ENCODE results near the gene FLYWCH2. TPM values are rescaled to one million over a fixed set of nuclear protein-coding genes. Genes with fewer than 3 reads are reported as not detected.
A peak's percentile ranks its signal among the peaks of the same experiment; 100 is the strongest.

The FLYWCH2 gene
- total RNA-seq, 1 donor from 2014 or later: 45.9 TPM

GRCh38 chr16:2881783-2882649, 999 bp upstream of the FLYWCH2 start:
- H3K27me3 Mint-ChIP-seq: no peaks in the 10 kb centered on the region
- peaks cover 6% of the 10 kb centered on the region for H3K36me3 Mint-ChIP-seq
- no peak for DNase-seq (ENCODE audit: extremely low spot score, unreplicated experiment)
- peak overlapping the region; percentile 97 for H3K4me3 Mint-ChIP-seq
- no peaks in the 10 kb centered on the region for H3K9me3 Mint-ChIP-seq
- peak overlapping the region; percentile 98 for H3K27ac Mint-ChIP-seq
- peaks cover 9% of the 10 kb centered on the region for H3K4me1 Mint-ChIP-seq (ENCODE audit: unreplicated experiment)
- TF ChIP-seq CTCF (conservative IDR thresholded peaks at IDR 0.05): no peak

GRCh38 chr16:2883458-2883908, 468 bp downstream of the FLYWCH2 start:
- H3K27ac Mint-ChIP-seq: peak overlapping the region; percentile 89
- H3K4me3 Mint-ChIP-seq: peak overlapping the region; percentile 97
- H3K27me3 Mint-ChIP-seq: no peaks in the 10 kb centered on the region
- no peak for TF ChIP-seq CTCF (conservative IDR thresholded peaks at IDR 0.05)
- H3K4me1 Mint-ChIP-seq (ENCODE audit: unreplicated experiment): peaks cover 9% of the 10 kb centered on the region
- DNase-seq (ENCODE audit: extremely low spot score, unreplicated experiment): no peak
- peaks cover 7% of the 10 kb centered on the region for H3K36me3 Mint-ChIP-seq
- no peaks in the 10 kb centered on the region for H3K9me3 Mint-ChIP-seq

GRCh38 chr16:2884041-2884451, 1.0 kb downstream of the FLYWCH2 start:
- peak overlapping the region; percentile 89 for H3K27ac Mint-ChIP-seq
- no peaks in the 10 kb centered on the region for H3K9me3 Mint-ChIP-seq
- TF ChIP-seq CTCF (conservative IDR thresholded peaks at IDR 0.05): no peak
- peaks cover 9% of the 10 kb centered on the region for H3K36me3 Mint-ChIP-seq
- no peaks in the 10 kb centered on the region for H3K27me3 Mint-ChIP-seq
- no peak for DNase-seq (ENCODE audit: extremely low spot score, unreplicated experiment)
- peak overlapping the region; percentile 97 for H3K4me3 Mint-ChIP-seq
- peaks cover 9% of the 10 kb centered on the region for H3K4me1 Mint-ChIP-seq (ENCODE audit: unreplicated experiment)

- TF ChIP-seq CTCF (conservative IDR thresholded peaks at IDR 0.05): no peak
- Mint-ChIP-seq H3K4me3 (no peak overlapping the region), H3K4me1 (ENCODE audit: unreplicated experiment) (peaks cover 6% of the 10 kb centered on the region), H3K27me3 (no peaks in the 10 kb centered on the region), H3K27ac (no peak overlapping the region), H3K9me3 (no peaks in the 10 kb centered on the region), H3K36me3 (no peaks in the 10 kb centered on the region)
- DNase-seq (ENCODE audit: extremely low spot score, unreplicated experiment): no peak
Observed at GRCh38 chr16:2894231-2894630, 11.2 kb downstream of the FLYWCH2 start.

- Mint-ChIP-seq H3K4me3 (no peak overlapping the region), H3K36me3 (no peaks in the 10 kb centered on the region), H3K27ac (no peak overlapping the region), H3K4me1 (ENCODE audit: unreplicated experiment) (peaks cover 2% of the 10 kb centered on the region), H3K27me3 (no peaks in the 10 kb centered on the region), H3K9me3 (no peaks in the 10 kb centered on the region)
- no peak for DNase-seq (ENCODE audit: extremely low spot score, unreplicated experiment)
- TF ChIP-seq CTCF (conservative IDR thresholded peaks at IDR 0.05): no peak
Observed at GRCh38 chr16:2895813-2896212, 12.8 kb downstream of the FLYWCH2 start.
